KBM-7 (cell line): ENCODE measurements around the gene ACTR6.
"Not testable (repeated sequence)": the region's sequence is repeated elsewhere in the genome, so short reads cannot be mapped to it uniquely, and the experiment has no call there.

ENCODE experiments used
- DNase-seq: peaks from one replicate; pipeline ENCODE4 v3.0.0-alpha.2; 2015
- in situ Hi-C: fragments of 300-500 bp; cut with MboI; formaldehyde crosslinking; loops from 2 replicates; pipeline ENCODE4 v1.14.3; 2020; ENCODE audit warnings: low sequenced_read_pairs, low pct_unique_long_range_greater_than_20kb, mixed read lengths

The ACTR6 gene

DNA sequence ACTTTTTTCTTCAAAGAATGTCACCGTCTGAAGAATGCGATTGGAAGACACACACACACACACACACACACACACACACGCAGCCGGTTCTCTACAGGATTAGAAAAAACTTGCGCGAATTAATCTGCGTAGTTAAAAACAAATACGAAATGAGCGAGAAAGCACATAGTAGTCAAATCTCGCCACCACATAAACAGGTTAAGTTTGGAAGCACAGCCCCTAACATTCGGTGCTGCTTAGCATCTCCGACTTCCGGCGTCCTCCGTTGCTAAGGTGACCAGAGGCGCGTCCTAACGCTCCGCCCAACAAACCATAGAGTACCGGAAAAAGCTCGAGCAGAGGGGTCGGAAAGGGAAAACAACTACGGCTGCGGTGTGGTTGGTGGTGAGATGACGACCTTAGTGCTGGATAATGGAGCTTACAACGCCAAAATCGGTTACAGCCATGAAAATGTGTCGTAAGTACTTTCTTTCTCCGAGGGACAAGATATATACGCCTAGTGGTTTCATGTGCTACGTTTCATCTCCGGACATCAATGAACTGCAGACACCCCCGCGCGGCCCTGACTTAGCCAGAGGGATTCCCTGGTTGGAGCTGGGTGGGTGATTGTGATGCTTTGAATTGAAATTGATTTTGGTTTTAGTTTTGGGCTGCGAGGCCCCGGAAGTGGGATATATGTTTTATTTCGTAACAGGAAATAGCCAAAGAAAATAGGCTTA is at the start of gene ACTR6:
Gene ACTR6 (plus strand): TSS at position 353 of the 719 bp plus-strand sequence. CDS start 37 bp downstream, at position 390.
- DNase-seq = peak; percentile 98
- in situ Hi-C loops = no loop called here

DNA sequence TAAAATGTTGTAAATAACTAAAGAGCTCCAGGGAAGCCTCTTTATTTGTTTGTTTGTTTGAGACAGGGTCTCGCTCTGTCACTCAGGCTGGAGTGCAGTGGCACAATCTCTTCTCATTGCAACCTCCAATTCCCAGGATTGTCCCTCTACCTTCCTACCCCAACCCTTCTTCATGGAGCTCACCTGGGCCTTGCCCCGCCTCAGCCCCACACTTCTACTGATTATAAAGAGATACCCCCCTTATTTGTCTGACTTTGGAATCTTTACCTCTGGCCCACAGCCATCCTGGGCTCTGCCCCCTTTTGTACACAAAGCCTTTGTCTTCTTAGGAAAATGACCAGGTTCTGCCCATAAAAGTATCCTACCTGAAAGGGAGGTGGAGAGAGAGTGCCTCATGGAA is 48.8 kb upstream of the ACTR6 start:
- in situ Hi-C loops = no loop called here
- DNase-seq = no peak

DNA sequence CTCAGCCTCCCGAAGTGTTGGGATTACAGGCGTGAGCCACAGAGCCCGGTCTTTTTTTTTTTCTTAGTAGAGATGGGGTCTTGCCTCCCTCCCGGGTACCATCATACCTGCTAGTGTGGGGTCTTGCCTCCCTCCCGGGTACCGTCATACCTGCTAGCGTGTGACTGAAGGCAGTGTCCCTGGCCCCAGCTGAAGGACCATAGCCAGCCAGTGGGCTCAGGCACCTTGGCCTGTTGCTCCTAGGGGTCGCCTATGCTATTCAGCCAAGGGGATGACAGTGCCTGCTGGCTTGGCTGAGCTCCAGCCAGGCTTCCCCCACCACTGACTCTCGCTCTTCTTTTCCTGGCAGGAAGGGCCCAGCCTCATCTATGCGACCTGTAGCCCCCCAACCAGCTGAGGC is 47.5 kb upstream of the ACTR6 start:
- in situ Hi-C loops = no loop called here
- DNase-seq = no peak

DNA sequence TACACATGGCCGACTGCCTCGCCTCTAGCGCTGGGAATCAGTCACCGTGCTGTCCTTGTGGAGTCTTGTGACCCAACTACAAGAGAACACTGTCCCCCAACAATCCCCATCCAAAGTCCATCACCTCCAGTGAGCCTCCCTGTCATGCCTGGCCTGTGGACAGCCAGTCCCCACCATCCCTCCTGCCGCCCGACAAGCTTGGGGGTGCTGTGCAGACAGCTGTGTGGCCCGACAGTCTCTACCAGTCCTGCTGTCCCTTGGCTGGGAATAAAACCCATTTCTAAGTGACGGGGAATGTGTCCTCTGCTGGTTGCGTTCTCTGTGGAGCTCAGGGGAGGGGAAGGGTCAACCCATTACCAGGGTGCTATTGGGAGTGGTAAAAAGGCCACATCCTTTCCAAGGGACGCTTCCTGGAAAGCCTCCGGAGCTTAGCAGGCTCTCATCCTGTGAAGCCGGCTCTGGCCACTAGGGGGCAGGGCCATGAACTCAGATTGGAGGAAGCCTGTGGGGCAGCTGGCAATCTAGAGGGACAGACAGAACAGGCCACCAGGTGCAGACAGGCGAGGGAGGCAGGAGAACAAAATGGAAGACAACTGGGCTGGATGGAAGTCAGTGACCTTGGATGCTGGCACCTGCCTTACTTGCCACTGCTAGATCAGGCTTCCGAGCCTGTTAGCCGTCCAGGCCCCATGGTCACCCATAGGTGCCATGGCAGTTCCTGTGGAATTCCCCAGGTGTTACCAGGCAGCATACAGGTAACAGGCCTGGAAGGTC is 46.0 kb upstream of the ACTR6 start:
- in situ Hi-C loops = no loop called here
- peak; percentile 77 for DNase-seq

DNA sequence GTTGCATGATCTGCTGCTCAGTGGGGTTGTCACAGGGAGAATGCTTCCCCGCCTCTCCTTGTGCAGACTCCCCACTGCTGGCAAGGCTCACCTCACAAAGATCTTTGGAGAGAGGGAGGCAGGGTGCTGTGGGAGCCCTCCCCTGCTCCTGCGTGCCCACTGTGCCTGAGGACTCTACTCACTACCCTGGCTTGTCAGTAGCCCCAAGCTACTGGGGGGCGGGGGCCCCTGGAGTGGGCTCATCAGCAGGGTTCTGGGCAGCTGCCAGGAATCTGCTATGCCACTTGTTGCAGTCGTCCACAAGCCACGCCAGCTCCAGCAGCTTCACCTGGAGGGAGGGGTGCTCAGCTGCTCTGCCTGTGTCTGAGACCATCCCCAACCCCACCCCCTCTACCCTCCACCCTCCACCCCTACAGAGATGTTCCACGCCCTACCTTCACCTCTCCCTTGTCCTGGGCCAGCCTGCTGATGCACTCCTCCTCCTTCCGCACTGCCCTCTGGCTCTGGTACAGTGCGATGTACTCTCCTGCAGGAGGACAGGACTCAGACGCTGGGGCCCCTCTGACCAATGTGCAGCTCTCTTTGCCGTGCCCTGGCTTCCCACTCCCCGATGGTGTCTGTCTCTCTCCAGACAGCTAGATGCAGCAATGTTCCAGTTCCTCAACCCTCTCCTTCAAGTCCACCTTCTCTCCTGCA is 43.7 kb upstream of the ACTR6 start:
- in situ Hi-C loops = no loop called here
- no peak for DNase-seq

DNA sequence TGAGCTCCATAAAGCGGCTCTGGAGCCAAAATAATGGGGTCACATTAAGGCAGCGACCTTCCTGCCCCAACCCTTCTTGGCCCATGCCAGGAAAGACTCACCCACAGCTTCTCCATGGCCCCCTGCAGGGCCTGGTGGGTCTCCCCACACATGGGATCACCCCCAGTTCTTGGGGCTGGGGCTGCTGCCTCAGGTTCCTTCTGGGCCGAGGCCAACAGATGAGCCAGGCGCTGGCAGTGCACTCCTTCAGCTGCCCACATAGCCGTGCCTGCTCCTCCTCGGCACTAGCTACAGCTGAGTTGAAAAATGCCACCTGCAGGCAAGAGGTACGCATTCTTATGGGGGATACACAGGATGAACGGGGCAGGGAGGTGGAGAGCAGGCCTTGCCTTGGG is 43.2 kb upstream of the ACTR6 start:
- DNase-seq = no peak
- in situ Hi-C loops = no loop called here

DNA sequence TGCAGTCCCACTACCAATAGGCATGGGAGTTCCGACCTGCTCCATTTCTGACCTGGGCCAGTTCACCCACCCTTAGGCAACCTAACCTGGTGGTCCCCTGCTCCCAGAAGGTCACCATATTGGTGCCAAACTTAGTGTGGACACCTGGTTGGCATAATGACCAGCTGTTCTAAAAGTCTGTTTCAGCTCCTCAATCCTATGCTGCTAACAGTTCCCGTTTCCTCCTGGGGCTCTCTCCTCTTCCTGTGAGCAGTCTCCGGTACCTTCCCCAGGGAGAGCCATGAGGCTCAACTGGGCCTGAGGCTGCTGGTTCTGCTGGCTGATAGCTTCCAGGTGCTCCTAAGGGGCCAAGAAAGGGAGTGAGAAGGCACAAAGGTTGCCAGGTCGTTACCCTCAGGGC is 42.1 kb upstream of the ACTR6 start:
- in situ Hi-C loops = no loop called here
- no peak for DNase-seq

DNA sequence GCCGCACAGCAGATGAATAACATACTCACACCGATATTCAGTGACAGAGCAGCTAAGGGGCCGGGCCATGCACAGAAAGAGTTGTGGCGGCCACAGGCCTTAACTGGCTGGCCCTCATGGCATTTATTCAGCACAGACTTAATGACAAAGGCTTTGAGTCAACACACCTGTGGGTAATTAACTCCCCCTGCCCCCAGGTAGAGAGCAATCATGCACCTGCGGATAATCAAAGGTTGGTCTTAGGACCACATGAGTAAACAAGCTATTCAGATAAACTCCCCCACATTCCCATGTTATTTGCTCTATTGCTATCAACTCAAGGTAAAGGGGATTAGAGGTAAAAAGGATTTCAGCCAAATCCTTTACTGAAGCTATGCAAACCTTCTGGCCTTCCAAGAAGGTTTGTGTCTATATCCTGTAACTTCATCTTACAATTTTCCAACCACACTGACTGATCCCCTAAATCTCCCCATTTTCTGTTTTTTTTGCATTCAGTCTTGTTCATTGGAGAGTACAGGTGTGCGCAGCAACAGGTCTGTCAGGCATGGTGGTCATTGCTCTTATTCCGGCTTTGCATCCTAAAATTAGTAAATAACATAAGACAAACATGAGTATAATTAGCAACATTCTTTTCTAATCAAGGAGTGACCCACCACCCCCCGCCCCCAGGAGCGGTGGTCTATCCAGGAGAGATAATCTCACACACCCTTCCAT is 41.1 kb upstream of the ACTR6 start:
- DNase-seq = no peak
- in situ Hi-C loops = no loop called here

DNA sequence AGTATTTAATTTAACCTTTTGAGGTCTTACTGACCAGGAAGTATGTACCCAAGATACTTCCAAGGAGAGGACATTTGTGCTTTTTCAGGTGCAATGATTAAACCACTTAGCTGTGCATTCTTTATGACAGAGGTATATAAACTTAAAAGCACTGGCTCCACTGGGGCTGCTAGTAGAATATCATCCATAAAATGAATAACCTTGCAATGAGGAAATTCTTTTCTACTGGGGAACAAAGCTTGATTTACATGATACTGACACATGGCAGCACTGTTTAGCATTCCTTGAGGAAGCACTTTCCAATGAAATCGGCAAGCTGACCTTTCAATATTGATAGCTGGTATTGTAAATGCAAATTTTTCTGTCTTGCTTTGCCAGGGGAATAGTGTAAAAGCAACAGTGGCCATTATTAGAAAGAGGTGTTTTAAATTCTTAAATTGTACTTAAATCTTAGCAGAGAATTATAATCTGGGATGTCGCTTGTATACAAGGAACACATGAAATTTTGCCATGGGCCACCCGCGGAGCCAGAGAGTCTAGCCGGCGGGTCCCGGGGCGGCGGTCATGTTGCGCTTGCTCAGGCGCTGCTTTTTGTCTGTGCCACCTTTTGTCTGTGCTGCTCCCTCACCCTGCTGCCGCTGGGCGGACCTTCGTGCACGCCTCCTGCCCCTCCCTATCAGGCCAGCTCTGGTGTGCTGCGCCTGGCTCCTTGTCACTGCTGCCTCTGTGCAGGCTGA is 37.0 kb upstream of the ACTR6 start:
- in situ Hi-C loops = no loop called here
- peak; percentile 86 for DNase-seq

DNA sequence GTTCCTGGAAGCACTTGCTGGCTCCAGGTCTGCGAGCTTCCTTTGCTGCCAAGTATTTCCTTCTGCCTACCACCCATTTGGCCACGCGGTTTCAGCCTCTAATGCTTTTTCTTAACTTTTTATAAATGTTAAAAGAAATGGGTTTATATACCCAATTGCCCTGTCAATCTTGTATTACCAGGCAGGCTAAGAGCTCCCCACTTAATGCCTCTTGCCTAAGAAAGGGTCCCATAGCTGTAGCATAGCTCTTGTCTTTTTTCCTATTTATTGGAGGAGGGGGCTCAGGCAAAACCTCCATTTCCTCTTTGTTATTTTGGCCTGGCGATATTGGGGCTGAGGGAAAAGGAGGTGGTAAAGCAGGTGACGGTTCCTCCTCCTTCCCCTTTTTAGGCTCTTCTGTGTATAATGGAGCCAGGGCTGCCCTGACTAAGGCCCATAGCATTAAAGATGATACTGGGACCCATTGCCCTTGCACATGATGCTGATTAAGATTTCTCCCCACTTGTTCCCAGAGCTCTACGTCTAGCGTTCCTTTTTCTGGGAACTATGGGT is 36.4 kb upstream of the ACTR6 start:
- in situ Hi-C loops = no loop called here
- DNase-seq = no peak

DNA sequence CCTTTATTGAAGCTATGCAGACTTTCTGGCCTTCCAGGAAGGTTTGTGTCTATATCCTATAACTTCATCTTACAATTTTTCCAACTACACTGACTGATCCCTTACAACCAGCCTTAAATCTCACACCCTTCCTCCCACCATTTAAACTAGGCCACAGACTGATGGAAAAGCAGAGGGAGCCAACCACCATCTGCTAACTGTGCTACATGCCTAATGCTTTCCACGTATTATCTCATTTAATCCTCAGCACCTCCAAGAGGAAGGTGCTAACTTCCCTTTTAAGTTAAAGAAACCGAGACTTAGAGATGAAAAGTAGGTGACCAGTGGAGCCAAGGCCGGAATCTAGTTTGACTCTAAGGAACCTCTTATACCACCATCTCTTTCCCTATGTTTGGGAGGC is 35.3 kb upstream of the ACTR6 start:
- in situ Hi-C loops = no loop called here
- DNase-seq = no peak

DNA sequence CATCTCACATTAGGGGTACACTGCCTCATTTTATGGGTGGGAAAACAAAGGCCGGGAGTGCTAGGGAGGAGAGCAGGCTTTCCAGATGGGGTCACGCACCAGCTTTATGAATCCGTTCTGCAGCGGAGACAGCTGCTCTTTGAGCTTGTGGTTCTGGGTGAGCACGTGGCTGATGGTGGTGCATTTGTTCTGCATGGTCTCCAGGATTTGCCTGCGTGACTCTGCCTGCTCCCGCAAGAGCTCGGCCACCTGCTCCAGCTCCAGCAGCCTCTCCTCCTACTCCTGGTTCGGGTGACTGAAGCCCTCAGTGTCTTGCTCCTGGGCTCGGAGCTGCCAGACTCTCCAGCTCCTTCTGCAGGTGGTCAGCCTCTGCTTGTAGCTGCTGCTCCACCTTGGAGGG is 34.4 kb upstream of the ACTR6 start:
- no peak for DNase-seq
- in situ Hi-C loops = no loop called here

DNA sequence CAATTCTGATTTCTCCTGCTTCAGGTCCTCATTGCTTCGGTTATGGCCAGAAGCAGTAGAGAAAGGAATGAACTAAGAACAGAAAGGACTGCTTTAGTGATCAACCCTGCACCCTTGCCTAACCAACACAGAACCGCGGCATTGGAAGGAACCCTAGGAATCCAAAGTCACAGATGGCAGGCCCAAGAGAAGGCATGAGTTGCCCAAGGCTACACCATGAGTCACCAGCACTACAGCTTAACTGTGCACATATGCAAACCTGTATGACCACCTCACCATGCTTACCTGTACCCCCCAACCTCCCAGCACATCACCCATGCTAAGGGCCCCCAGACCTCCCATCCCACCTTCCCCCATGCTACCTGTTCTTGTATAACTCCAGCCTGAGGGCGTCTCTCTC is 32.1 kb upstream of the ACTR6 start:
- in situ Hi-C loops = no loop called here
- DNase-seq = no peak

DNA sequence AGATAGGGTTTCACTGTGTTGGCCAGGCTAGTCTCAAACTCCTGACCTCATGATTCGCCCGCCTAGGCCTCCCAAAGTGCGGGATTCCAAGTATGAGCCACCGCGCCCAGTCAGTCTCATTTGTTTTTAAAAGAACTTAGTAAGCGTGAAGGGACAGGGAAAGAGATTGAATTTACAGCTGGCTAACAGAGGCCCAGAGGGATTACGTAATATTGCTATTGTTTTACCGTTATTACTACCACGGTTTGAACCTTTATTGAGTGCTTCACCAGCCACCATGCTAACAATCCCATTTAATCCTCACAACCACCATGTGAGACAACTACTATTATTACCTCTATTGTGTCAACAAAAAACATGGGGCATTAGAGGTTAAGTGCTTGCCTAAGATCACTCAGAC is 31.3 kb upstream of the ACTR6 start:
- in situ Hi-C loops = no loop called here
- DNase-seq = no peak

DNA sequence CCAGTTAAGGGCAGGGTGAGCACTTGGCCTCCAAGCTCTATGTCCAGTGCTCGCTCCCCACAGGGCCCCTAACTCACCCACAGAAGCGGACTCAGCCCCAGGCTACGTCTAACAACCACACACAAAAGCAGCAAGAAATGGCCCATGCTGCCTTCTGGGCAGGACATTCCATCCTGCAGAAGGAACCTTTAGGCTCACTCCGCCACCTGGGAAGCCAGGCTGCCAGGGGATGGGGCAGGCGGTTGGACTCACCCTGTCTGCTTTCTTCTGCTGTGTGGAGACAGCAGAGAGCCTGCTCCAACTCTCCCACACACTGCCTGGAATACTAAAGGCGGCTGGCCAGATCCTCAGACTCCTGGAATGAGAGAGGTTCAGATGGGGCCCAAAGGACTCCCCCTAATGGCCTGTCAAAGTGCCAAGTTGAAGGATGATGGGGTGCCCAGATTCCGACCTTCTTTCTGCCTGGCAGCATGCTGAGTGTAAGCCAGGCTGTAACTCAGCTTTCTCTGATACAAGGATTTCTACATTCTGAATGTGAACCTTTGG is 30.2 kb upstream of the ACTR6 start:
- in situ Hi-C loops = no loop called here
- no peak for DNase-seq

DNA sequence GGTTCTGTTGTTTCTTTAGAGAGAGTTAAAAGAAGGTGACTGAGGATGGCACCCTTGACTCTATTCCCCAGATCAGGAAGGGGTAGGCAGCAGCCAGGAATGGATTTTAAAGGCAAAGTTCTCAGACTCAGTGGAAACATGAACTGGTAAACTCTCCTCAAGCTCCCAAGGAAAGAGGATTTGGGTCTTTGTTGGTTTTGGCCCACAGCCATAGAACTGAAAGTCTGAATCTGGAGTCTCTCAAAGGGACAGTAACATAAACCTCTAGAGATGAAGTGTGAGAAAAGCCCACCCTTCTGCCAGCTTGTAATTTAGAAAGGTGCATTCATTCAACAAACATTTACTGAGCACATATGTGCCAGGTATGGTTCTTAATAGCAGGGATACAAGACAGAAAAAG is 29.4 kb upstream of the ACTR6 start:
- no peak for DNase-seq
- in situ Hi-C loops = no loop called here

DNA sequence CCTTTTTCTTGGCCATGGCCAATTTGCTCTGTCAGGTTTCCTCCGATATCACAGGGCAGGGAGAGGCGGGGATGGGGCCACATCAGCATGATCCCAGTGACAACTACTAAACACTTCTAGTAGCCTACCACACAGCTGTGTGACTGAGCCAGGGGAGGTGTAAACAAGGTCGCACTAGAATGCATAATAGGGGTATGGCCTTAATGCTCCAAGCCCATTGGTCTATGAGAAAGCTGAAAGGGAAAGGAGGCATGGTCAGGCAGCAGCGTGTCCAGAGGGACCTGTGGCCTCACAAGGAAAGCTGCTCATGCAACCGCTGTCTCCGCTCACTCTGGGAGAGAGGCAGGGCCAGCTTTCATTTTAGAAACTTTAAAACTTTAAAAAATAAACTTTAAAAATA is 27.5 kb upstream of the ACTR6 start:
- in situ Hi-C loops = no loop called here
- no peak for DNase-seq

DNA sequence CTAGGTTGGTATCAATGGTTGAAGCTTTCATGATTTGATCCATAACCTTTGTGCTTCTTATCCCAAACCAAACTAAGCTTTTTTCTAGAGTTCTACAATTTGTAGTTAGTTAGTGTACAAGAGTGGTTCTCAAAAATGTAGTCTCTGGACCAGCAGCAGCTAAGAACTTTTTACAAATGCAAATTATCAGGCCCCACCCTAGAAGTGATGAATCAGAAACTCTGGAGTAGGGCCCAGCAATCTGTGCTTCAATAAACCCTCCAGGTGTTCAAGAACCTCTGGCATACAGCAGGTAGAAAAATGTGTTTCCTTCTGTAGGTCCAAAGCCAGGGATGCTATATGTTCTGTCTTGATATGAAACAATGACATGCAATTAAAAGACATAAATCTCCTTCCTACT is 26.1 kb upstream of the ACTR6 start:
- in situ Hi-C loops = no loop called here
- DNase-seq = no peak

DNA sequence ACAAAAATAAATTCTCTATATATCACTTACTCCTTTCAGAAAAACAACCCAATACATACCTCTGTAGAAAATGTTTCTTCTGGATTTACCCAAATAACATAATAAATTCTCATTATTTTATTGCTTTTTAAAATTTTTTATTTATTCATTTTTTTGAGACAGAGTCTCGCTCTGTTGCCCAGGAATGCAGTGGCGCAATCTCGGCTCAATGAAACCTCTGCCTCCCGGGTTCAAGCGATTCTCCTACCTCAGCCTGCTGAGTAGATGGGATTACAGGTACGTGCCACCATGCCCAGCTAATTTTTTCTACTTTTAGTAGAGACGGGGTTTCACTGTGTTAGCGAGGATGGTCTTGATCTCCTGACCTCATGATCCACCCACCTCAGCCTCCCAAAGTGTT is 24.1 kb upstream of the ACTR6 start:
- DNase-seq, in situ Hi-C loops: not testable (repeated sequence)
